GM12801 (cell line): Measurements from ENCODE around the gene TMEM201.

ENCODE experiments used
- TF ChIP-seq, protein P1 (sequence below): IDR thresholded peaks from one replicate; pipeline ENCODE4 v1.5.1; 2011; ENCODE audit warnings: control low read depth; ENCODE audit not compliant: insufficient read length; ENCODE audit errors: extremely low read depth

Gene TMEM201

GRCh38 chr1:9624081-9624480, 35.4 kb downstream of the TMEM201 start:
- TF ChIP-seq, protein P1, sequence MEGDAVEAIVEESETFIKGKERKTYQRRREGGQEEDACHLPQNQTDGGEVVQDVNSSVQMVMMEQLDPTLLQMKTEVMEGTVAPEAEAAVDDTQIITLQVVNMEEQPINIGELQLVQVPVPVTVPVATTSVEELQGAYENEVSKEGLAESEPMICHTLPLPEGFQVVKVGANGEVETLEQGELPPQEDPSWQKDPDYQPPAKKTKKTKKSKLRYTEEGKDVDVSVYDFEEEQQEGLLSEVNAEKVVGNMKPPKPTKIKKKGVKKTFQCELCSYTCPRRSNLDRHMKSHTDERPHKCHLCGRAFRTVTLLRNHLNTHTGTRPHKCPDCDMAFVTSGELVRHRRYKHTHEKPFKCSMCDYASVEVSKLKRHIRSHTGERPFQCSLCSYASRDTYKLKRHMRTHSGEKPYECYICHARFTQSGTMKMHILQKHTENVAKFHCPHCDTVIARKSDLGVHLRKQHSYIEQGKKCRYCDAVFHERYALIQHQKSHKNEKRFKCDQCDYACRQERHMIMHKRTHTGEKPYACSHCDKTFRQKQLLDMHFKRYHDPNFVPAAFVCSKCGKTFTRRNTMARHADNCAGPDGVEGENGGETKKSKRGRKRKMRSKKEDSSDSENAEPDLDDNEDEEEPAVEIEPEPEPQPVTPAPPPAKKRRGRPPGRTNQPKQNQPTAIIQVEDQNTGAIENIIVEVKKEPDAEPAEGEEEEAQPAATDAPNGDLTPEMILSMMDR, result no peak

- TF ChIP-seq, protein P1, result no peak
These were observed 37.5 kb downstream of the TMEM201 start for GRCh38 chr1:9626201-9626608.

DNA sequence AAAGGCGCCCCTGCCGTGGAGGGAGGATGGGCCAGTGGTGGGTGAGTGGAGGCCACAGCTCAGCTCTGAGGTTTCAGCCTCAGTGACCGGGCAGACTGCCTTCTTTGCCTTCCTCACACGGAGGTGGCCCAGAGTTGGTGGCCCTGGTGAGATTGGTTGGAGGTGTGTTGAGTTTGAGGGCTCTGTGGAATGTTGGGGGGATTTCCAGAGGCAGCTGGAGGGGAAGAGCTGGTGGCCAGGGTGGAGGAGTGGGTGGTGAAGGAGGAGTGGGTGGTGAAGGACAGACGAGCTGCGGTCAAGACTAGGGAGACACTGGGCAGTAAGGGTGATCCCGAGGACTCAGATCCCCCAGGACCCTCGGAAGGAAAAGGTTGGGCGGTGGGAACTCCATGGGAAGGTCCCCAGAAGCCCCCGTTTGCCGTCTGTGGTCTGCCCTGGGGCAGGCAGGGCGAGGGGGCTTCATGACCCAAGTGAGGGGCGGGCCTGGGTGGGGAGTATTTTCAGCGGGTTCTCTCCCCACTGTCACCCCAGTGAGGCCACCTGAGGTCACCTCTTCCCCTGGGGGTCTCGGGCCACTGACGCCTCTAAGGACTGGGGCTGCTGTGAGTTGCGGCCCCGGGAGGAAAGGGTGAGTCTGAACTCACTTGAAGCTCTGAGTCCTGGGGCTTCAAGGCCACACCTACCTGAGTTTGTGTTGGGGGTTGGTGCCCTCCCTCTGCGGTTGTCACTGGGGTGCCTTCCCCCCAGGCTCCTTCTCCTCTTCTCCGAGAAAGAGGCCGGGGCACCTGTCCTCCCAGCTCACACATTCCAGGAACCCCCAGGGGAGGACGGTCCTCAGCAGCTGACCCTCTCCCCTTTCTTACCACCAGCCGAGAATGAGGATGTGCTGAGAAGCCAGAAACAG, 40.1 kb downstream of the TMEM201 start:
- TF ChIP-seq, protein P1, result no peak

DNA sequence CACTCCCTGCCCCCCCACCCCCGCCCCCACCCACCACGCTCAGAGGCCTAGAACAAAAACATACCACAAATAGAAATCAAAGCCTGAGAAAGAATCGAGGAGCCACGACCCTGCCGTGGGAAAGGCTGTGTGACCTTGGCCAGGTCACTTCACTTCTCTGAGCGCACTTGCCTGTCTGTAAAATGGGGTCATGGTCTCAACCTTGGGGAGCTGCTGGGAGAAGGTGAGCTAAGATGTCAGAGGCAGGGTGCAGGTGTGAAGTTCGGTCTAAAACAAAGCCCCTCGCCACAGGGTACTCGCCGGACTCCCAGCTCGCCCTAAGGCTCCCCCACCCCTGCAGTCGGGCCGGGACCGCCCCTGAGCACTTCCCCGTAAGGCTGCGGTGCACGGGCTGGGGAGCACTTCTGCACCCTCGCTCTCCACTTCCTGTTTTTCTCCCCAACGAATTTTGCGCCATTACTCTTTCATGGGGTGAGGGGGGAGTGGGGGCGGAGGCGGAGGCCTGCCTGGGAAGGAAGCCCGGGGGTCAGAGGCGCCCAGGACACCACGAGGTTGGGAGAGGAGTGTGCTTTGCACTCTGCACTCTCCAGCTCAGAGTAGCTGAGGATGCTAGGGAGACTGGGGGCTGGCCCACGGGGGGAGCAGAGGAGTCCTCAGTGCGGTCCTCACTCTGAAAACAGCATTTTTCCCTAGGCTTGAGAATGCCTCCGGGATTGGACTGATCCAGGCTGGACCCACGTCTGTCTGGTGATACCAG, 40.9 kb downstream of the TMEM201 start:
- TF ChIP-seq, protein P1, result no peak

- TF ChIP-seq, protein P1, result no peak
These were observed 41.8 kb downstream of the TMEM201 start for GRCh38 chr1:9630331-9631111.

DNA sequence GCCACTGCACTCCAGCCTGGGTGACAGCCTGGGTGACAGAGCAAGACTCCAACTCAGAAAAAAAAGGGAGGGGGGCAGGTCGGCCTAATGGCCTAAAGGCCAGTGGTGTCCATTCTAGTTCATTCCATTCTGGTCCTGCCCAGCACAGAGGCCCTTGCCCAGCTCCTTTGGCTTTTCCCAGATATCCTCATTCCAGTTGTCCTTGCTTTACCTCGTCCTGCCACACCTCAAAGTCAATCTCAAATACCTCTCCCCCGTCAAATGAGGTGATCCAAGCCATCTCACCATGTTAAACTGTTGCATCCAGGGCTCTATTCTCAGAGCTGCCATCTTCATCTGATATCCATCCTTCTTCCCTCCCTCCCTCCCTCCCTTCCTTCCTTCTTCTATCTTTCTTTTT, 42.9 kb downstream of the TMEM201 start:
- TF ChIP-seq, protein P1, result no peak

DNA sequence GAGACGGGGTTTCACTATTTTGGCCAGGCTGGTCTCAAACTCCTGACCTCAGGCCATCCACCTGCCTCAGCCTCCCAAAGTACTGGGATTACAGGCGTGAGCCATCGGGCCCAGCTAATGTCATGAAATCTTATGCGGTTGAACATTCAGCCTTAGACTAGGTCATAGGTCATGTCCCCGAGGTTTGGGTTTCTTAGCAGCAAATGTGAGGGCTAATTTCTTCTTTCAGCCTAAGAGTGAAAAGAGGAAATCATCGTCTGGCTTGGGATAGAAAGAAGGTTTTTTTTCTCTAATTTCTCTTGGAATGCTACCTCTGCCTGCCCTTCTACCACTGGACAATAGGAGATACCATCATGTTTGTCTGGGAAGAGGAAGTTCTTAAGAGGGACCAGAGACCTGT, 44.8 kb downstream of the TMEM201 start:
- TF ChIP-seq, protein P1, result no peak
